IMR-90 (cell line): ENCODE results near the gene MBNL3.

Source experiments
- MAFK ChIP-seq: IDR thresholded peaks from 2 replicates; pipeline ENCODE4 v1.6.1; 2012; ENCODE audit warnings: low read depth, low read length, improper control_type of control experiment
- TF ChIP-seq, protein P1 (sequence below): conservative IDR thresholded peaks from 2 replicates; pipeline ENCODE4 v1.5.1; 2012; ENCODE audit warnings: mild to moderate bottlenecking, low read depth, low read length, improper control_type of control experiment

DNA sequence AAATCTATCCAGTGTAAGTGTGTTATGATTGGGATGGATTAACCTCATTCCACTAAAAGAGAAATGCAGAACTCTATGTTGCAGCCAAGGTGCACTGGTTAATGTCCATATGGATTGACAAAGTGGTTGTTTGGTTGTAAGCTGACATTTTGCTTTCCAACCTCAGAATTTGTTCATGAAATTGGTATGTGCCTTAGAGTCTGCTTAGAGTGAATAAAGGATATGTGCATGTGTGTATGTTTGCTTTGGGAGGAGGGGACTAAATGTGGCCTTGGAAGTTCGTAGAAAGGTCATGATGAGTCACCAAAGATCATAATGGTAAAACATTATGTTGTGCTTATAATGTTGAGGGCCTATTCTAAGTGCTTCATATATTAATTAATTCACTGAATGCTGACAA, 44.1 kb upstream of the MBNL3 start:
- TF ChIP-seq, protein P1, sequence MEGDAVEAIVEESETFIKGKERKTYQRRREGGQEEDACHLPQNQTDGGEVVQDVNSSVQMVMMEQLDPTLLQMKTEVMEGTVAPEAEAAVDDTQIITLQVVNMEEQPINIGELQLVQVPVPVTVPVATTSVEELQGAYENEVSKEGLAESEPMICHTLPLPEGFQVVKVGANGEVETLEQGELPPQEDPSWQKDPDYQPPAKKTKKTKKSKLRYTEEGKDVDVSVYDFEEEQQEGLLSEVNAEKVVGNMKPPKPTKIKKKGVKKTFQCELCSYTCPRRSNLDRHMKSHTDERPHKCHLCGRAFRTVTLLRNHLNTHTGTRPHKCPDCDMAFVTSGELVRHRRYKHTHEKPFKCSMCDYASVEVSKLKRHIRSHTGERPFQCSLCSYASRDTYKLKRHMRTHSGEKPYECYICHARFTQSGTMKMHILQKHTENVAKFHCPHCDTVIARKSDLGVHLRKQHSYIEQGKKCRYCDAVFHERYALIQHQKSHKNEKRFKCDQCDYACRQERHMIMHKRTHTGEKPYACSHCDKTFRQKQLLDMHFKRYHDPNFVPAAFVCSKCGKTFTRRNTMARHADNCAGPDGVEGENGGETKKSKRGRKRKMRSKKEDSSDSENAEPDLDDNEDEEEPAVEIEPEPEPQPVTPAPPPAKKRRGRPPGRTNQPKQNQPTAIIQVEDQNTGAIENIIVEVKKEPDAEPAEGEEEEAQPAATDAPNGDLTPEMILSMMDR = no peak
- no peak for TF ChIP-seq MAFK
